Endothelial cell of umbilical vein (primary cell): ENCODE data around the gene MEI4. TPM values are rescaled to one million over a fixed set of nuclear protein-coding genes. Genes with fewer than 3 reads are reported as not detected.

Experiments used
- BruUV-seq: library from RNA; stranded (reverse); fragments of 400-500 nt; replicated peaks from 2 replicates; lab custom pipeline; 2021; lab: Mats Ljungman, UMichigan
- CTCF ChIA-PET: fragments of 300-600, 350-600 bp; sonication (Branson Sonifier 250); formaldehyde crosslinking; loops from one replicate; lab custom pipeline; 2021; ENCODE audit warnings: antibody characterized with exemption, inconsistent platforms; lab: Charles Lee
- POLR2A ChIA-PET: fragments of 300-600, 350-600 bp; sonication (Branson Sonifier 250); formaldehyde crosslinking; loops from one replicate; lab custom pipeline; 2021; ENCODE audit warnings: antibody characterized with exemption, inconsistent platforms; lab: Charles Lee
- DNase-seq: peaks from one replicate; pipeline ENCODE4 v3.0.0-alpha.2; 2011; ENCODE audit warnings: low read depth, low spot score
- FAIRE-seq: peaks from 2 replicates; lab custom pipeline; 2011; peaks lifted over from hg19 to GRCh38; lab: Jason Lieb, UNC
- H2AFZ ChIP-seq: 2 replicates; pipeline ENCODE4 v1.6.0; 2012; ENCODE audit warnings: low read depth, low read length, control low read depth, inconsistent platforms
- H3K27ac ChIP-seq: 2 replicates; pipeline ENCODE4 v1.5.1; 2011; ENCODE audit warnings: low read depth, mild to moderate bottlenecking, control low read depth, low read length, moderate library complexity; ENCODE audit not compliant: insufficient read depth
- H3K27me3 ChIP-seq, 2 experiments: 2 replicates each; pipeline versions ENCODE4 v1.6.0 to v1.6.1; 2011; ENCODE audit warnings: low read length in 2 of 2, mixed read lengths in 1 of 2; ENCODE audit not compliant: control insufficient read depth in 2 of 2, insufficient read depth in 2 of 2
- H3K36me3 ChIP-seq, 2 experiments: 2 replicates in 1 of 2; 3 replicates in 1 of 2; pipeline ENCODE4 v1.5.1; 2011; ENCODE audit warnings: low read length in 2 of 2, mild to moderate bottlenecking in 1 of 2, moderate library complexity in 1 of 2; ENCODE audit not compliant: control insufficient read depth in 2 of 2, insufficient read depth in 2 of 2; ENCODE audit errors: extremely low read depth in 1 of 2
- H3K4me1 ChIP-seq: 3 replicates; pipeline ENCODE4 v1.5.1; 2011; ENCODE audit warnings: mild to moderate bottlenecking, low read length; ENCODE audit not compliant: control insufficient read depth, insufficient read depth; ENCODE audit errors: extremely low read depth
- H3K4me2 ChIP-seq: 2 replicates; pipeline ENCODE4 v1.6.1; 2011; ENCODE audit warnings: low read length, control low read depth, mixed read lengths; ENCODE audit not compliant: insufficient read depth
- H3K4me3 ChIP-seq, 3 experiments: fragments of 200-600 bp in 1 of 3; sonication (generic), shearing (Covaris generic) in 1 of 3; replicated peaks in 1 of 3; 2 replicates each; pipeline ENCODE4 v1.5.1; 2011 to 2016; ENCODE audit warnings: control low read depth in 3 of 3, low read length in 3 of 3, mild to moderate bottlenecking in 2 of 3, inconsistent platforms in 1 of 3, low read depth in 1 of 3, moderate library complexity in 1 of 3; ENCODE audit not compliant: insufficient read depth in 1 of 3
- H3K79me2 ChIP-seq: 2 replicates; pipeline ENCODE4 v1.6.0; 2012; ENCODE audit warnings: low read length, inconsistent platforms; ENCODE audit not compliant: control insufficient read depth, insufficient read depth
- H3K9ac ChIP-seq: replicated peaks from 2 replicates; pipeline ENCODE3; 2011; ENCODE audit warnings: low read length, control low read depth; ENCODE audit not compliant: insufficient read depth; ENCODE audit errors: extremely low read depth
- H3K9me1 ChIP-seq: replicated peaks from 3 replicates; pipeline ENCODE4 v1.6.0; 2011; ENCODE audit warnings: mild to moderate bottlenecking, low read length; ENCODE audit not compliant: control insufficient read depth, insufficient read depth; ENCODE audit errors: extremely low read depth
- H3K9me3 ChIP-seq: replicated peaks from 2 replicates; pipeline ENCODE4 v1.5.1; 2012; ENCODE audit warnings: low read length, inconsistent platforms; ENCODE audit not compliant: control insufficient read depth, insufficient read depth
- H4K20me1 ChIP-seq: replicated peaks from 2 replicates; pipeline ENCODE3; 2011; ENCODE audit warnings: mild to moderate bottlenecking, low read length; ENCODE audit not compliant: control insufficient read depth, insufficient read depth; ENCODE audit errors: extremely low read depth
- EZH2 ChIP-seq: IDR thresholded peaks from 2 replicates; pipeline ENCODE4 v1.6.1; 2012; ENCODE audit warnings: borderline replicate concordance, low read depth, mild to moderate bottlenecking, moderate library complexity, low read length, inconsistent platforms; ENCODE audit not compliant: severe bottlenecking
- GATA2 ChIP-seq: IDR thresholded peaks from 2 replicates; pipeline ENCODE4 v1.7.0; 2011; ENCODE audit warnings: low read depth, mild to moderate bottlenecking, moderate library complexity, mixed read lengths, low read length; ENCODE audit not compliant: insufficient read length, insufficient read depth
- dilution Hi-C: fragments of 300-500 bp; cut with MboI; formaldehyde crosslinking; loops from one replicate; pipeline ENCODE4 v1.15.0; 2019; ENCODE audit warnings: low sequenced_read_pairs; ENCODE audit not compliant: extremely low pct_ligation_motif_present
- intact Hi-C: fragments of 100-400 bp; cut with micrococcal nuclease; formaldehyde crosslinking; loops from one replicate; pipeline ENCODE4 v1.10.0; 2022
- polyA plus RNA-seq, 4 experiments: library from polyadenylated mRNA; depleted of rRNA in 3 of 4; stranded (reverse) in 3 of 4; unstranded in 1 of 4; fragments of >200 nt; gene quantifications; 2 replicates each; pipeline versions ENCODE4 v1.2.1 to v1.2.3, GENCODE V29; 2011 to 2012; ENCODE audit warnings: missing spikeins in 1 of 4
- total RNA-seq: library from RNA; stranded (reverse); gene quantifications from 2 replicates; pipeline ENCODE4 v1.2.3, GENCODE V29; 2021
- TF ChIP-seq, protein P1 (sequence below): IDR thresholded peaks from 2 replicates; pipeline ENCODE4 v1.6.1; 2011; ENCODE audit not compliant: insufficient read depth, insufficient read length

MEI4 gene
- total and polyA plus RNA-seq, 2 donors (not counting 3 experiments of a cell fraction or from before 2014, with no cell fraction given) = not detected

DNA sequence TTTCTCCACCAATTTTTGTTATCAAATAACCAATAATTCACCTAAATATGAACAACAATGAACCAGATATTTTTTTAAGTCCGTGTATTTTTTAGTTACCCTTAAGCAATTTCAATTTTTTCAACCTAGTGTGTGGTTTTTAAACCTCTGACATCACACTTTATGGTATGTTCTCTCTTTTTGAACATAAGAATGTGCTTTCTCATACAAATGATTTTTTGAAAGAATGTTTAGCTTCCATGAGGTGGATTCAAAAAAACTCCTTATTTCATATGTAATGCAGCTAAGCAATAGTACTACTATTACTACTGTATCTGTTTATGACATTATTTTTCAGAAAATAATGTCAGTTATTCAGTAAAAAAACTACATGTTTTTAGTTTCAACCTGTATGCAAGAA is 19.4 kb upstream of the MEI4 start:
- dilution Hi-C loops = no loop called here
- Histone ChIP-seq H3K79me2 (no peaks in the 10 kb centered on the region), H4K20me1 (no peaks in the 10 kb centered on the region), H3K9me3 (no peaks in the 10 kb centered on the region), H3K4me2 (no peak overlapping the region), H3K36me3 (no peaks in the 10 kb centered on the region), H3K4me3 (no peak overlapping the region), H2AFZ (no peak overlapping the region), H3K27me3 (no peaks in the 10 kb centered on the region), H3K9me1 (no peaks in the 10 kb centered on the region), H3K9ac (no peak overlapping the region), H3K27ac (no peak overlapping the region), H3K4me1 (no peaks in the 10 kb centered on the region)
- POLR2A ChIA-PET = no interaction called here
- no peak for FAIRE-seq
- no peak for TF ChIP-seq GATA2
- no peak for TF ChIP-seq EZH2
- BruUV-seq = no TSS peak
- no peak for DNase-seq
- intact Hi-C loops = no loop called here
- CTCF ChIA-PET = interaction anchor here (1.5 kb wide), 1 partner anchor 13 kb away, joined by 7 read pairs; no protein-coding TSS in a partner anchor

DNA sequence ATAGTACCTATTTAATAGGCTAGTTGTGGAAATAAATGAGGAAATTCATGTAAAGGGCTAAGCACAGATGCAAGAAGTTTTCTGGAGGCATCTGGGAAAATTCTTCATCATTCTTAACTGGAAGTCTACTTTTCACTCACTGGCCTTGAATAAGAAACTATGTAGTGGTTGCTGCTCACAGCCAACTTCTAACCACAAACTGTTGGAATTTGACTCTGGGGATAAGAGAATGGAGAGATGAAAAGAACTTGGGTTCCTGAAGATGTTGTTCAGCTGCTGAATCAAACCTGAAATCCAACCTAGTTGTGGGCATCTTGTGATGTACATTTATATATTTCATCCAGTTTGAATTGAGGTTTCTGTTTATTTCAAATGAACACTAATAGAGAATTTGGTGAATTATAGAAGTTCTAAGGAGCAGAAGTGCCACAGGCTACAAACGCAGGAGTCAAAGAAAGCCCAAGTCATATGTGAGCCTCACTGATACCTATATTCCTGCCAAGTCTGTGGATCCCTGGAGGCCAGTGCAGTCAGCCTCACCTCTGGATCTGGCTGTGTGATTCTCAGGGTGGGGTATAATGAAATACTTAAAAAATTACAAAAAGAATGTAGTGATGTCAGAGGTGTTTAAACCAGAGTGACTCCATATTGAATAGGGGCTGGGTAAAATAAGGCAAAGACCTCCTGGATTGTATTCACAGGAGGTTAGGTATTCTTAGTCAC is 18.7 kb upstream of the MEI4 start:
- Histone ChIP-seq H3K4me1 (no peaks in the 10 kb centered on the region), H3K4me3 (no peak overlapping the region), H3K27ac (no peak overlapping the region), H3K36me3 (no peaks in the 10 kb centered on the region), H2AFZ (no peak overlapping the region), H3K4me2 (no peak overlapping the region), H3K79me2 (no peaks in the 10 kb centered on the region), H3K9me3 (no peaks in the 10 kb centered on the region), H3K9me1 (no peaks in the 10 kb centered on the region), H3K9ac (no peak overlapping the region), H4K20me1 (no peaks in the 10 kb centered on the region), H3K27me3 (no peaks in the 10 kb centered on the region)
- no peak for TF ChIP-seq EZH2
- TF ChIP-seq, protein P1, sequence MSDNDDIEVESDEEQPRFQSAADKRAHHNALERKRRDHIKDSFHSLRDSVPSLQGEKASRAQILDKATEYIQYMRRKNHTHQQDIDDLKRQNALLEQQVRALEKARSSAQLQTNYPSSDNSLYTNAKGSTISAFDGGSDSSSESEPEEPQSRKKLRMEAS = no peak
- TF ChIP-seq GATA2 = no peak
- DNase-seq (no peak), FAIRE-seq (no peak)
- POLR2A ChIA-PET = no interaction called here
- dilution Hi-C loops (no loop called here), intact Hi-C loops (no loop called here)
- BruUV-seq = no TSS peak
- CTCF ChIA-PET = interaction anchor here (1.5 kb wide), 1 partner anchor 14 kb away, joined by 7 read pairs; no protein-coding TSS in a partner anchor
